Renal cortical epithelial cell (primary cell): Measurements from ENCODE around the gene SLC26A2. TPM values are rescaled to one million over a fixed set of nuclear protein-coding genes. Genes with fewer than 3 reads are reported as not detected.
"Not testable (repeated sequence)": the region's sequence is repeated elsewhere in the genome, so short reads cannot be mapped to it uniquely, and the experiment has no call there.

Source experiments
- DNase-seq: peaks from one replicate; pipeline ENCODE4 v3.0.0-alpha.2; 2011; ENCODE audit warnings: low read depth
- total RNA-seq: library from RNA; depleted of rRNA; stranded (reverse); fragments of >200 nt; gene quantifications from 2 replicates; pipeline ENCODE4 v1.2.3, GENCODE V29; 2014

The SLC26A2 gene
- total RNA-seq, 1 donor from 2014 or later: 100.0 TPM

- DNase-seq: no peak
Observed at GRCh38 chr5:149936700-149937091, 23.9 kb upstream of the SLC26A2 start.

- DNase-seq: peak; percentile 75
Observed at GRCh38 chr5:149937610-149938009, 22.9 kb upstream of the SLC26A2 start.

- peak; percentile 93 for DNase-seq
Observed at GRCh38 chr5:149938279-149938678, 22.3 kb upstream of the SLC26A2 start.

GRCh38 chr5:149938791-149939358 lies 21.7 kb upstream of the SLC26A2 start:
- DNase-seq: peak; percentile 97

GRCh38 chr5:149939546-149939945 lies 21.0 kb upstream of the SLC26A2 start:
- peak; percentile 93 for DNase-seq

- DNase-seq: no peak
Observed at GRCh38 chr5:149940077-149940574, 20.4 kb upstream of the SLC26A2 start.

GRCh38 chr5:149940941-149941644 lies 19.5 kb upstream of the SLC26A2 start:
- DNase-seq: peak; percentile 29

GRCh38 chr5:149941795-149942194 lies 18.8 kb upstream of the SLC26A2 start:
- DNase-seq: no peak

- DNase-seq: no peak
Observed at GRCh38 chr5:149942199-149942598, 18.4 kb upstream of the SLC26A2 start.

GRCh38 chr5:149942741-149943169 lies 17.8 kb upstream of the SLC26A2 start:
- DNase-seq: not testable (repeated sequence)

GRCh38 chr5:149943177-149943949 lies 17.2 kb upstream of the SLC26A2 start:
- not testable (repeated sequence) for DNase-seq

- no peak for DNase-seq
Observed at GRCh38 chr5:149944666-149945065, 15.9 kb upstream of the SLC26A2 start, which contains the start of gene PDE6A. Gene PDE6A (minus strand): TSS chr5:149944793. CDS start chr5:149944673, 120 bp downstream.

GRCh38 chr5:149946118-149946517 lies 14.4 kb upstream of the SLC26A2 start:
- DNase-seq: no peak

GRCh38 chr5:149948993-149949392 lies 11.6 kb upstream of the SLC26A2 start:
- DNase-seq: no peak

GRCh38 chr5:149951138-149951749 lies 9.3 kb upstream of the SLC26A2 start:
- DNase-seq: no peak

GRCh38 chr5:149953436-149954121 lies 7.0 kb upstream of the SLC26A2 start:
- DNase-seq: no peak

GRCh38 chr5:149954798-149955197 lies 5.8 kb upstream of the SLC26A2 start:
- no peak for DNase-seq

- DNase-seq: no peak
Observed at GRCh38 chr5:149956685-149957084, 3.9 kb upstream of the SLC26A2 start.

- peak; percentile 99 for DNase-seq
Observed at GRCh38 chr5:149957855-149958254, 2.7 kb upstream of the SLC26A2 start.

- DNase-seq: peak; percentile 71
Observed at GRCh38 chr5:149959406-149960236, 937 bp upstream of the SLC26A2 start.
